ENCODE data around the gene PTHLH.

DNA sequence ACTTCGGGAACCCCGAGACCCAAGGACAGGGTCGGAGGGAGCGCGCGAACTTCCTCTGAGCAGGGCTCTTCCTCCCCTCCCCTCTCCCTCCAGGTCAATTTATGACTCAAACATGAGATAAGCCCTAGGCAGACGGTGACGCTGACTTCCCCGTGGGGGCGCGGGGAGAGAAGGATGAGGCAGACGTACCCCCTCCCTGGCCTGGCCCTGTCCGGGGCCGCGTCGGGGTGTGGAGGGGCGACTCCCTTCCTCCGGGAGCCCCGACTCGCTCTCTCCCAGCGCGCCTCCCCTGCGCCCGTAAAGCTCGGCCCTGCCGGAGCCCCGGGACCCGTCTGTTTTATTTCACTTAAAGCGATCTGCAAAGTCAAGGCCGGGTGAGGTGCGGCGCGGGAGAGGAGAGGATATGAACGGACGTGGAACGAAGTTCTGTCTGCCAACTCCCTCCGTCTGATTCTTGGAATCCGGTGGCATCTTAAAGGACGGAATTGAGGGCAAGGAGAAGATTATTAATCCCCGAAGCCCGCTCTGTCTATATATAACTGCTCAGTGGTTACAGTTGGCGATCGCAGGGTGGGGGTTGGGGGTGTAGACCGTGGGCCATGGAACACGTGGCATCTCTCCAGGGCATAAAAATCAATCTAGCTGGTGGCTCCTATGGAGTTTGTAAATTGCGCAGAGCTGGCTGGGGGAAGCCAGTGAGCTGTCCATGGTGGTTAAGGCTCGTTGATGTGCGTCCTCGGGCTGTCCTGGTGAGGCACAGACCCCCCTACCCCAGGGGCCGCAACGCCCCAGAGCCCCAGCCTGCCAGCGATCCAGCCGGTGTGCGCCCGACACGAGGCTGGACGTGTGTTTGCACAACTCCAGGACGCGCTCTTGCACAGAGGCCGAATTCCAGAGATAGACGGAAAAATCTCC lies 2.9 kb upstream of the PTHLH start:
- TF ChIP-seq, protein P1, sequence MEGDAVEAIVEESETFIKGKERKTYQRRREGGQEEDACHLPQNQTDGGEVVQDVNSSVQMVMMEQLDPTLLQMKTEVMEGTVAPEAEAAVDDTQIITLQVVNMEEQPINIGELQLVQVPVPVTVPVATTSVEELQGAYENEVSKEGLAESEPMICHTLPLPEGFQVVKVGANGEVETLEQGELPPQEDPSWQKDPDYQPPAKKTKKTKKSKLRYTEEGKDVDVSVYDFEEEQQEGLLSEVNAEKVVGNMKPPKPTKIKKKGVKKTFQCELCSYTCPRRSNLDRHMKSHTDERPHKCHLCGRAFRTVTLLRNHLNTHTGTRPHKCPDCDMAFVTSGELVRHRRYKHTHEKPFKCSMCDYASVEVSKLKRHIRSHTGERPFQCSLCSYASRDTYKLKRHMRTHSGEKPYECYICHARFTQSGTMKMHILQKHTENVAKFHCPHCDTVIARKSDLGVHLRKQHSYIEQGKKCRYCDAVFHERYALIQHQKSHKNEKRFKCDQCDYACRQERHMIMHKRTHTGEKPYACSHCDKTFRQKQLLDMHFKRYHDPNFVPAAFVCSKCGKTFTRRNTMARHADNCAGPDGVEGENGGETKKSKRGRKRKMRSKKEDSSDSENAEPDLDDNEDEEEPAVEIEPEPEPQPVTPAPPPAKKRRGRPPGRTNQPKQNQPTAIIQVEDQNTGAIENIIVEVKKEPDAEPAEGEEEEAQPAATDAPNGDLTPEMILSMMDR (IDR thresholded peaks at IDR 0.05): no peak
- TF ChIP-seq POLR2AphosphoS5 (IDR thresholded peaks at IDR 0.05; ENCODE audit: low read depth, low read length) (no peak), SIN3A (IDR thresholded peaks at IDR 0.05; ENCODE audit: borderline replicate concordance, insufficient read depth, low read depth, low read length) (no peak)

Measured in Panc1 (cell line).